ENCODE data around the gene FAM81B. TPM values are rescaled to one million over a fixed set of nuclear protein-coding genes. Genes with fewer than 3 reads are reported as not detected.
A peak's percentile ranks its signal among the peaks of the same experiment; 100 is the strongest.

Gene FAM81B
- total and polyA plus RNA-seq, 11 donors: 1.2 to 6.6 (median 2.1) TPM; not detected in 2

DNA sequence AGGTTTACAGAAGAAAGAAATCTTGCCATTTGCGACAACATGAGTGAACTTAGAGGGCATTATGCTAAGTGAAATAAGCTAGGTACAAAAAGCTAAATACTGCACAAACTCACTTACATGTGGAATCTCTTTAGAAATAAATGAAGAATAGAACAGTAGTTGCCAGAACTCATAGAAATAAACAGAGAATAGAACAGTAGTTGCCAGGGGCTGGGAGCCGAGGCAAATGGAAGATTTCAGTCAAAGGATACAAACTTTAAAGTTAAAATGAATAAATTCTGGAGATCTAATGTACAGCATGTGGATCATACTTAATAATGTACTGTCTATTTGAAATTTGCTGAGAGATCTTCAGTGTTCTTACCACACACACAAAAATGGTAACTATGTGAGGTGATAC lies 63.4 kb downstream of the FAM81B start:
- WGBS, 4 donors: 71 to 95% (median 93%) methylated on average over 2 of the region's 2 CpGs
- Histone ChIP-seq H3K4me3 (no peak overlapping the region), H3K27me3 (no peaks in the 10 kb centered on the region), H3K36me3 (peaks cover 0 to 3% (median 0%) of the 10 kb centered on the region in 9 donors), H3K27ac (no peak overlapping the region), H3K4me1 (peaks cover 0 to 3% (median 0%) of the 10 kb centered on the region in 12 donors), H3K9me3 (no peaks in the 10 kb centered on the region)
- TF ChIP-seq CTCF (IDR thresholded peaks at IDR 0.05) (no peak), POLR2A (IDR thresholded peaks at IDR 0.05) (no peak)
- intact Hi-C loops (cut with DNase I): no loop called here
- ATAC-seq (no peak), DNase-seq (no peak)

GRCh38 chr5:95460665-95461064 lies 69.5 kb downstream of the FAM81B start:
- no peak for DNase-seq
- Histone ChIP-seq H3K9me3 (no peaks in the 10 kb centered on the region), H3K4me3 (no peak overlapping the region), H3K36me3 (peaks cover 0 to 58% (median 52%) of the 10 kb centered on the region in 9 donors), H3K27ac (no peak overlapping the region), H3K27me3 (no peaks in the 10 kb centered on the region), H3K4me1 (peaks cover 0 to 3% (median 0%) of the 10 kb centered on the region in 12 donors)
- 96 to 98% (median 97%) methylated on average over 2 of the region's 2 CpGs for WGBS, 4 donors
- ATAC-seq: no peak
- intact Hi-C loops (cut with DNase I): no loop called here
- TF ChIP-seq POLR2A (IDR thresholded peaks at IDR 0.05) (no peak), CTCF (IDR thresholded peaks at IDR 0.05) (no peak)

- no peak for ATAC-seq
- 94 to 100% (median 98%) methylated on average over 1 of the region's 1 CpG for WGBS, 4 donors
- intact Hi-C loops (cut with DNase I): no loop called here
- Histone ChIP-seq H3K27ac (no peak overlapping the region), H3K36me3 (peaks cover 0 to 62% (median 53%) of the 10 kb centered on the region in 9 donors), H3K4me1 (no peaks in the 10 kb centered on the region), H3K27me3 (no peaks in the 10 kb centered on the region), H3K9me3 (no peaks in the 10 kb centered on the region), H3K4me3 (no peak overlapping the region)
- TF ChIP-seq CTCF (IDR thresholded peaks at IDR 0.05): no peak
- no peak for TF ChIP-seq POLR2A (IDR thresholded peaks at IDR 0.05)
- DNase-seq: no peak
Measured at GRCh38 chr5:95471487-95471886, 80.3 kb downstream of the FAM81B start.

GRCh38 chr5:95471942-95472341 lies 80.8 kb downstream of the FAM81B start:
- Histone ChIP-seq H3K4me3 (no peak overlapping the region), H3K9me3 (no peaks in the 10 kb centered on the region), H3K27ac (no peak overlapping the region), H3K36me3 (peaks cover 0 to 62% (median 52%) of the 10 kb centered on the region in 9 donors), H3K27me3 (no peaks in the 10 kb centered on the region), H3K4me1 (no peaks in the 10 kb centered on the region)
- ATAC-seq (peak in 1 of 4 donors; percentile 49), DNase-seq (no peak)
- intact Hi-C loops (cut with DNase I): no loop called here
- TF ChIP-seq CTCF (IDR thresholded peaks at IDR 0.05) (no peak), POLR2A (IDR thresholded peaks at IDR 0.05) (no peak)

Measured in heart left ventricle (tissue), 16 donors.